Prostate gland (tissue), 2 donors: ENCODE results near the gene WFDC9.

Source experiments
- POLR2A ChIP-seq: fragments of 450-650 bp; IDR thresholded peaks from one replicate; pipeline ENCODE4 v1.6.1; 2016; ENCODE audit warnings: antibody characterized with exemption, mild to moderate bottlenecking
- POLR2AphosphoS5 ChIP-seq: sonication (generic); formaldehyde crosslinking; IDR thresholded peaks from one replicate; pipeline ENCODE4 v1.6.1; 2017; ENCODE audit warnings: antibody characterized with exemption
- TF ChIP-seq, protein P1 (sequence below), 4 experiments: fragments of 200-600 bp in 2 of 4; fragments of 450-650 bp in 2 of 4; sonication (generic) in 2 of 4; IDR thresholded peaks; 1 replicate in 3 of 4; 2 replicates in 1 of 4; pipeline ENCODE4 v1.5.1; 2016 to 2019; ENCODE audit warnings: antibody characterized with exemption in 4 of 4, mild to moderate bottlenecking in 2 of 4, moderate library complexity in 2 of 4

DNA sequence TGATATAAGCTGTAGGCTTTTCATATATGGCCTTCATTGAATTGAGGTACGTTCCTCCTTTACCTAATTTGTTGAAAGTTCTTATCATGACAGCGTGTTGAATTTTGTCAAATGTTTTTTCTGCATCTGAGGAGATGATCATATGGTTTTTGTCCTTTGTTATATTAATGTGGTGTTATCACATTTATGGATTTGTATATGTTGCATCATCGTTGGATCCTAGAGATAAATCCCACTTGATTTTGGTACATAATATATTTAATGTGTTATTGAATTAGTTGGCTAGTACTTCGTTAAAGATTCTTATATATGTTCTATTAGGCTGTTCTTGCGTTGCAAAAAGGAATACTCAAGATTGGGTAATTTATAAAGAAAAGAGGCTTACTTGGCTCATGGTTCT lies 8.6 kb upstream of the WFDC9 start:
- TF ChIP-seq, protein P1, sequence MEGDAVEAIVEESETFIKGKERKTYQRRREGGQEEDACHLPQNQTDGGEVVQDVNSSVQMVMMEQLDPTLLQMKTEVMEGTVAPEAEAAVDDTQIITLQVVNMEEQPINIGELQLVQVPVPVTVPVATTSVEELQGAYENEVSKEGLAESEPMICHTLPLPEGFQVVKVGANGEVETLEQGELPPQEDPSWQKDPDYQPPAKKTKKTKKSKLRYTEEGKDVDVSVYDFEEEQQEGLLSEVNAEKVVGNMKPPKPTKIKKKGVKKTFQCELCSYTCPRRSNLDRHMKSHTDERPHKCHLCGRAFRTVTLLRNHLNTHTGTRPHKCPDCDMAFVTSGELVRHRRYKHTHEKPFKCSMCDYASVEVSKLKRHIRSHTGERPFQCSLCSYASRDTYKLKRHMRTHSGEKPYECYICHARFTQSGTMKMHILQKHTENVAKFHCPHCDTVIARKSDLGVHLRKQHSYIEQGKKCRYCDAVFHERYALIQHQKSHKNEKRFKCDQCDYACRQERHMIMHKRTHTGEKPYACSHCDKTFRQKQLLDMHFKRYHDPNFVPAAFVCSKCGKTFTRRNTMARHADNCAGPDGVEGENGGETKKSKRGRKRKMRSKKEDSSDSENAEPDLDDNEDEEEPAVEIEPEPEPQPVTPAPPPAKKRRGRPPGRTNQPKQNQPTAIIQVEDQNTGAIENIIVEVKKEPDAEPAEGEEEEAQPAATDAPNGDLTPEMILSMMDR (IDR thresholded peaks at IDR 0.05) = no peak
- TF ChIP-seq POLR2A (no peak), POLR2AphosphoS5 (no peak)
